Left ventricle myocardium inferior (tissue), 1 donor: ENCODE results near the gene WDFY3. TPM values are rescaled to one million over a fixed set of nuclear protein-coding genes. Genes with fewer than 3 reads are reported as not detected.

ENCODE experiments used
- DNase-seq: peaks from one replicate; pipeline ENCODE4 v3.0.0-alpha.2; 2020
- H3K27ac ChIP-seq: fragments of 200-600 bp; replicated peaks from 2 replicates; pipeline ENCODE4 v1.8.0; 2021
- H3K27me3 ChIP-seq: fragments of 200-600 bp; 2 replicates; pipeline ENCODE4 v1.8.0; 2021; ENCODE audit warnings: low read depth
- H3K36me3 ChIP-seq: fragments of 200-600 bp; 2 replicates; pipeline ENCODE4 v1.8.0; 2021
- H3K4me1 ChIP-seq: fragments of 200-600 bp; 2 replicates; pipeline ENCODE4 v1.8.0; 2021
- H3K4me3 ChIP-seq: fragments of 200-600 bp; 2 replicates; pipeline ENCODE4 v1.8.0; 2021; ENCODE audit warnings: mild to moderate bottlenecking, moderate library complexity
- H3K9me3 ChIP-seq: fragments of 200-600 bp; replicated peaks from 2 replicates; pipeline ENCODE4 v1.8.0; 2021
- CTCF ChIP-seq: fragments of 200-600 bp; IDR thresholded peaks from 2 replicates; pipeline ENCODE4 v1.8.0; 2021; ENCODE audit warnings: antibody characterized with exemption, mild to moderate bottlenecking, borderline replicate concordance
- intact Hi-C: fragments of 100-400 bp; cut with micrococcal nuclease; formaldehyde crosslinking; loops from one replicate; pipeline ENCODE4 v1.11.0; 2022
- total RNA-seq: library from RNA; stranded (reverse); fragmentation: NEBNext Ultra II Directional; extraction: Animal tissue kit (Norgen Biotek cat#: 25700); gene quantifications from one replicate; pipeline ENCODE4 v1.2.1, GENCODE V29; 2021
- donor health status: DM: no; HTN: yes; CAD: no; lungs with severe emphysema.

Gene WDFY3
- total RNA-seq, 1 donor from 2014 or later = 48.7 TPM

- Histone ChIP-seq H3K4me3 (no peak overlapping the region), H3K4me1 (no peaks in the 10 kb centered on the region), H3K27me3 (no peaks in the 10 kb centered on the region), H3K9me3 (no peaks in the 10 kb centered on the region), H3K36me3 (no peaks in the 10 kb centered on the region), H3K27ac (no peak overlapping the region)
- no peak for TF ChIP-seq CTCF
- DNase-seq = no peak
- intact Hi-C loops = no loop called here
These were observed 328.4 kb downstream of the WDFY3 start for GRCh38 chr4:84638092-84638491.

- Histone ChIP-seq H3K27ac (no peak overlapping the region), H3K9me3 (no peaks in the 10 kb centered on the region), H3K27me3 (no peaks in the 10 kb centered on the region), H3K36me3 (no peaks in the 10 kb centered on the region), H3K4me1 (no peaks in the 10 kb centered on the region), H3K4me3 (no peak overlapping the region)
- TF ChIP-seq CTCF = no peak
- no peak for DNase-seq
- intact Hi-C loops = no loop called here
These were observed 331.5 kb downstream of the WDFY3 start for GRCh38 chr4:84634961-84635360.

DNA sequence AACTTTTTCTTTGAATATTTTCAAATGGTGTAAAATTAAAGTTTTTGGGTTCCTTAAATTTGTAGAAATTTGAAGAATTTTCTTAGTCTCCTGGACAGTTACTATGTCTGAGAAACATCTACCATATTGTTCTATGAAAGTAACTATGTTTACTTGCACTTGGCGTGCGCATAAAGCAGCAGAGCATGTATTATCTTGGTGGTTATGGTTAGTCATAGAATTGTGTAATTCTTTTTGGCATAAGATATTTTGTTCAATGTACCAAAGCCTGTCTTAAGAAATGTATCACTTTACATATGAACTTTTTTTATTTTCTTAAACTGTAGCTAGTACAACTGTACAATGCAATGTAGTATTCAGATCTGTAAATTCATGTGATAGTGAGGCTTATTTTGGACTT, 334.4 kb downstream of the WDFY3 start:
- Histone ChIP-seq H3K4me1 (no peaks in the 10 kb centered on the region), H3K9me3 (no peaks in the 10 kb centered on the region), H3K27me3 (no peaks in the 10 kb centered on the region), H3K36me3 (no peaks in the 10 kb centered on the region), H3K4me3 (no peak overlapping the region), H3K27ac (no peak overlapping the region)
- TF ChIP-seq CTCF = no peak
- intact Hi-C loops = no loop called here
- DNase-seq = no peak

GRCh38 chr4:84631573-84631972, 334.9 kb downstream of the WDFY3 start:
- Histone ChIP-seq H3K27me3 (no peaks in the 10 kb centered on the region), H3K4me3 (no peak overlapping the region), H3K4me1 (no peaks in the 10 kb centered on the region), H3K9me3 (no peaks in the 10 kb centered on the region), H3K36me3 (no peaks in the 10 kb centered on the region), H3K27ac (no peak overlapping the region)
- TF ChIP-seq CTCF = no peak
- intact Hi-C loops = no loop called here
- DNase-seq = no peak

DNA sequence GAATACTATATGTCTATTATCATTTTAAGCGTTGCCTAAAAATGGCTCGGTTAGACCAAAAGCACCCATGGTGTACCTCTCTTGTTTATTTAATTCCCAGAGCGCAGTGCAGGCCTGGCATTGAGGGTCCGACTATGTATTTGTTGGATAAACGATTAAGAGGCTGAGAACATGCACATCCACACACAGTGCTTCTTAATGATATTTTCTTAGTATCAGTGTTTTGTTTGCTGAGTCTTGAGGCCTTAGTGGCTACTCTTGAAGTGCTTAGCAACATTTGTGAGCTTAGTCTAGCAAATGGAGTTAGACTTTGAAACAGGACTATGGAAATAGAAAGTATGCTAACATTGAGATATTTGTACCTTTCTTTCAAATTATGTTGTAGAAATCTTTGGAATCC, 339.8 kb downstream of the WDFY3 start:
- DNase-seq = no peak
- H3K9me3 ChIP-seq = no peaks in the 10 kb centered on the region
- H3K27me3 ChIP-seq = no peaks in the 10 kb centered on the region
- no peak overlapping the region for H3K27ac ChIP-seq
- H3K4me3 ChIP-seq = no peak overlapping the region
- no peaks in the 10 kb centered on the region for H3K36me3 ChIP-seq
- intact Hi-C loops = no loop called here
- TF ChIP-seq CTCF = no peak
- H3K4me1 ChIP-seq = no peaks in the 10 kb centered on the region

DNA sequence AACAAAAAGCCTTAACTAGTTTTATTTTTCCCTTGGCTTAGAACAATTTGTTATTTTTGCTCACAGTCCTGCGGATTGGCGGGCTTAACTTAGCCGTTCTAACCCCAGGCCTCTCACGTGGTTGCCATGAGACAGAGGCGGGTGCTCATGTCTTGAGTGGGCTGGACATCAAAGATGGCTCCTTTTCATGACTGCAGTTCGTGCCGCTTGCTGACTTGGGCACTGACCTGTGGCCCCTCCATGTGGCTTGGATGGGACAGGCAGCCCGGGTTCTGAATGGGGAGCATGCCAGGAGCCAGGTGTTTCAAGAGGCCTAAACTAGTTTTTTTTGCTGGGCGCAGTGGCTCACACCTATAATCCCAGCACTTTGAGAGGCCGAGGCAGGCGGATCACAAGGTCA, 342.8 kb downstream of the WDFY3 start:
- TF ChIP-seq CTCF = no peak
- DNase-seq = no peak
- intact Hi-C loops = no loop called here
- Histone ChIP-seq H3K27ac (no peak overlapping the region), H3K9me3 (no peaks in the 10 kb centered on the region), H3K4me3 (no peak overlapping the region), H3K4me1 (no peaks in the 10 kb centered on the region), H3K36me3 (no peaks in the 10 kb centered on the region), H3K27me3 (no peaks in the 10 kb centered on the region)
